Natural killer cell (primary cell): ENCODE results near the gene LMBRD1. TPM values are rescaled to one million over a fixed set of nuclear protein-coding genes. Genes with fewer than 3 reads are reported as not detected.
"Not testable (repeated sequence)": the region's sequence is repeated elsewhere in the genome, so short reads cannot be mapped to it uniquely, and the experiment has no call there.

ENCODE experiments used
- ATAC-seq, 3 donors: fragments of 150-1000 bp in 2 of 3; fragments of 200-7000 bp in 1 of 3; cut with Tn5 transposase; 1 replicate in 1 of 3; 2 replicates in 2 of 3; pipeline ENCODE4 v1.10.0; 2021; ENCODE audit warnings: mild to moderate bottlenecking in 2 of 3, moderate library complexity in 2 of 3
- DNase-seq, 2 donors: peaks; one replicate each; pipeline versions ENCODE4 v3.0.0 to v3.0.0-alpha.2; 2013 to 2021; ENCODE audit warnings: mixed read lengths in 1 of 2
- H3K27ac ChIP-seq: one replicate; pipeline ENCODE4 v1.5.1; 2013; ENCODE audit warnings: mild to moderate bottlenecking, low read length
- H3K27me3 ChIP-seq: one replicate; pipeline ENCODE4 v1.6.1; 2013; ENCODE audit warnings: low read length; ENCODE audit not compliant: control insufficient read depth, insufficient read depth
- H3K36me3 ChIP-seq: one replicate; pipeline ENCODE4 v1.6.1; 2013; ENCODE audit warnings: low read length; ENCODE audit not compliant: control insufficient read depth, insufficient read depth
- H3K4me1 ChIP-seq: one replicate; pipeline ENCODE4 v1.6.1; 2013; ENCODE audit warnings: low read length; ENCODE audit not compliant: control insufficient read depth, insufficient read depth
- H3K4me3 ChIP-seq: one replicate; pipeline ENCODE4 v1.5.1; 2013; ENCODE audit warnings: low read length
- H3K9me3 ChIP-seq: one replicate; pipeline ENCODE4 v1.6.1; 2013; ENCODE audit warnings: low read length; ENCODE audit not compliant: control insufficient read depth, insufficient read depth
- H3K27ac Mint-ChIP-seq, 2 donors: one replicate each; pipeline ENCODE4 v1.8.0; 2022; ENCODE audit warnings: mild to moderate bottlenecking in 2 of 2, mixed read lengths in 2 of 2, moderate library complexity in 1 of 2
- H3K27me3 Mint-ChIP-seq, 2 donors: one replicate each; pipeline ENCODE4 v1.8.0; 2022; ENCODE audit warnings: low read depth in 2 of 2, mixed read lengths in 2 of 2
- H3K36me3 Mint-ChIP-seq: one replicate; pipeline ENCODE4 v1.8.0; 2022; ENCODE audit warnings: mixed read lengths
- H3K4me1 Mint-ChIP-seq, 2 donors: one replicate each; pipeline ENCODE4 v1.8.0; 2022; ENCODE audit warnings: mixed read lengths in 2 of 2
- H3K4me3 Mint-ChIP-seq: one replicate; pipeline ENCODE4 v1.8.0; 2022; ENCODE audit warnings: mild to moderate bottlenecking, moderate library complexity, mixed read lengths
- H3K9me3 Mint-ChIP-seq, 2 donors: one replicate each; pipeline ENCODE4 v1.8.0; 2022; ENCODE audit warnings: mixed read lengths in 2 of 2
- WGBS: methylation state at CpG from one replicate; pipeline ENCODE4 v1.1.7; 2013; ENCODE audit warnings: missing lambda C conversion rate; ENCODE audit not compliant: insufficient coverage; 5-methylcytosine and 5-hydroxymethylcytosine counted together
- intact Hi-C: fragments of 100-400 bp; cut with micrococcal nuclease; formaldehyde crosslinking; loops from one replicate; pipeline ENCODE4 v1.14.2; 2022
- total RNA-seq, 4 donors: library from RNA; stranded (reverse); fragments of 120-200 nt in 1 of 4; gene quantifications; one replicate each; pipeline versions ENCODE4 v1.2.3 to v1.2.4, GENCODE V29; 2013 to 2022
- TF ChIP-seq, protein P1 (sequence below): fragments of 200-600 bp; IDR thresholded peaks from one replicate; pipeline ENCODE4 v1.8.0; 2022; ENCODE audit warnings: antibody characterized with exemption

Gene LMBRD1
- total RNA-seq, 3 donors from 2014 or later (not counting 1 experiment from before 2014, with no cell fraction given) = 41.0 to 43.1 (median 41.1) TPM

DNA sequence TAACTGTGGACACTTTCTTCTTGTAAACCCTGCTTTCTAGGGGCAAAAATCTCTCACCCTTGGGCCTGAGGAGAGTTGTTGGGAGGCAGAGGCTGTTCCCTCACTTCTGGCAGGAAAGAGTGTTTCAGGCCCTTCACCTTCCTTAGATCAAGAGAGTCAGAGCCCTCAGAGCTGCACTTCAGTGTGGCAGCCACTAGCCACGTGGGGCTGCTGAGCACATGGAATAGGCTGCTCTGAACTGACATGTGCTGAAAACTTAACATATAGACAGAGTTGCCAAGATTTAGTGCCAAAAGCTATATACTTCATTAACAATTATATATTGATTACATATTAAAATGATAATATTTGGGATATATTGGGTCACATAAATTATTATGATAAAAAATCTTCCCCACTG, 4.4 kb upstream of the LMBRD1 start:
- Histone ChIP-seq H3K9me3 (no peaks in the 10 kb centered on the region), H3K4me3 (no peak overlapping the region), H3K27me3 (no peaks in the 10 kb centered on the region), H3K36me3 (no peaks in the 10 kb centered on the region), H3K4me1 (peaks cover 6% of the 10 kb centered on the region), H3K27ac (no peak overlapping the region)
- 59% methylated on average over 1 of the region's 1 CpG for WGBS
- no peak overlapping the region for H3K4me3 Mint-ChIP-seq
- peaks cover 0 to 4% of the 10 kb centered on the region in 2 donors for H3K27me3 Mint-ChIP-seq
- no peaks in the 10 kb centered on the region for H3K9me3 Mint-ChIP-seq
- DNase-seq (no peak), ATAC-seq (no peak)
- TF ChIP-seq, protein P1, sequence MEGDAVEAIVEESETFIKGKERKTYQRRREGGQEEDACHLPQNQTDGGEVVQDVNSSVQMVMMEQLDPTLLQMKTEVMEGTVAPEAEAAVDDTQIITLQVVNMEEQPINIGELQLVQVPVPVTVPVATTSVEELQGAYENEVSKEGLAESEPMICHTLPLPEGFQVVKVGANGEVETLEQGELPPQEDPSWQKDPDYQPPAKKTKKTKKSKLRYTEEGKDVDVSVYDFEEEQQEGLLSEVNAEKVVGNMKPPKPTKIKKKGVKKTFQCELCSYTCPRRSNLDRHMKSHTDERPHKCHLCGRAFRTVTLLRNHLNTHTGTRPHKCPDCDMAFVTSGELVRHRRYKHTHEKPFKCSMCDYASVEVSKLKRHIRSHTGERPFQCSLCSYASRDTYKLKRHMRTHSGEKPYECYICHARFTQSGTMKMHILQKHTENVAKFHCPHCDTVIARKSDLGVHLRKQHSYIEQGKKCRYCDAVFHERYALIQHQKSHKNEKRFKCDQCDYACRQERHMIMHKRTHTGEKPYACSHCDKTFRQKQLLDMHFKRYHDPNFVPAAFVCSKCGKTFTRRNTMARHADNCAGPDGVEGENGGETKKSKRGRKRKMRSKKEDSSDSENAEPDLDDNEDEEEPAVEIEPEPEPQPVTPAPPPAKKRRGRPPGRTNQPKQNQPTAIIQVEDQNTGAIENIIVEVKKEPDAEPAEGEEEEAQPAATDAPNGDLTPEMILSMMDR = no peak
- intact Hi-C loops = no loop called here
- H3K36me3 Mint-ChIP-seq = no peaks in the 10 kb centered on the region
- peaks cover 13% of the 10 kb centered on the region in 2 donors for H3K4me1 Mint-ChIP-seq
- H3K27ac Mint-ChIP-seq = no peak overlapping the region

DNA sequence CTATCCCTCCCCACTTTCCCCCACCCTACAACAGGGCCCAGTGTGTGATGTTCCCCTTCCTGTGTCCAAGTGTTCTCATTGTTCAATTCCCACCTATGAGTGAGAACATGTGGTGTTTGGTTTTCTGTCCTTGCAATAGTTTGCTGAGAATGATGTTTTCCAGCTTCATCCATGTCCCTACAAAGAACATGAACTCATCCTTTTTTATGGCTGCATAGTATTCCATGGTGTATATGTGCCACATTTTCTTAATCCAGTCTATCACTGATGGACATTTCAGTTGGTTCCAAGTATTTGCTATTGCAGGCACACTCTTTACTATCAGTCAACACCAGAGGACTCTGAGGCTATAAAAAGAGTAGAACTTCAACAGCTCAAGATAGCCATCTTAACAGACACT, 2.0 kb upstream of the LMBRD1 start:
- not testable (repeated sequence) for ATAC-seq, H3K9me3 ChIP-seq, H3K27me3 Mint-ChIP-seq, H3K9me3 Mint-ChIP-seq, H3K36me3 ChIP-seq, H3K4me3 Mint-ChIP-seq, H3K36me3 Mint-ChIP-seq, DNase-seq, H3K4me3 ChIP-seq, H3K4me1 ChIP-seq, H3K27ac Mint-ChIP-seq, H3K27ac ChIP-seq, H3K27me3 ChIP-seq
- peaks cover 29 to 30% of the 10 kb centered on the region in 2 donors for H3K4me1 Mint-ChIP-seq
- intact Hi-C loops = loop anchor here (10.0 kb wide), 1 partner anchor 1486 kb away; the partner anchor contains the start of gene OGFRL1

DNA sequence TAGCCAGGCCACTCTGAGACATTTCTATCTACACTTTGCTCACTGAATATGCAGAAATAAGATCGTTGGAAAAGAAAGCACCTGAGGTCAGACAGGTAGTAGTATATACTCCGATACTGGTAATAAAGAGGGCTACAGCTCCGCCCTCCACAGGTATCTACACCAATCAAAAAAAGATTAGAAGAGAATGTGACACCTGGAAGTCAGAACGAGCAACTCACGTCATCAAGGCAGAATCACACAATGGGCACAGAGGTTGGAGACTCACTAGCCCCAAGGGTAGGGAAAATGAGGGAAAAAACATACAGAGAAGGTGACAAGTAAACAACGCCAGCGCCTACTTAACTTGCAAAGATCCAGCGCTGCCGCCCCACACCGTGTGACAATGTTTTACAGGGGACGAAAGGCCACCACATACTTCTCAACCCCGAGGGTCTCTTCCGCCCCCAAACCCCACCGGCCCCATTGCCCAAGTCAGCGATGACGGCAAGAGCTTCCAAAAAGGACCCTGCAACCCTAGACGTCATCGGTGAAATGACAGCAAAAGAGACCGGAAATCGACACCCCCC, 653 bp downstream of the LMBRD1 start:
- Mint-ChIP-seq H3K27ac (peak overlapping the region; percentile 94 to 95), H3K4me3 (peak overlapping the region; percentile 94), H3K4me1 (peaks cover 40 to 47% of the 10 kb centered on the region in 2 donors), H3K9me3 (no peaks in the 10 kb centered on the region), H3K36me3 (no peaks in the 10 kb centered on the region), H3K27me3 (no peaks in the 10 kb centered on the region)
- 0% methylated on average over 17 of the region's 20 CpGs for WGBS
- intact Hi-C loops = loop anchor here (2.0 to 10.0 kb wide), 2 partner anchors 21 to 1489 kb away; partner anchors contain the start of gene OGFRL1
- H3K36me3 ChIP-seq = no peaks in the 10 kb centered on the region
- no peaks in the 10 kb centered on the region for H3K9me3 ChIP-seq
- ATAC-seq (peak; percentile 36 to 48 (median 38)), DNase-seq (peak; percentile 50 to 86)
- TF ChIP-seq, protein P1 = no peak
- H3K27me3 ChIP-seq = no peaks in the 10 kb centered on the region
- peak overlapping the region; percentile 95 for H3K27ac ChIP-seq
- peaks cover 9% of the 10 kb centered on the region for H3K4me1 ChIP-seq
- peak overlapping the region; percentile 71 for H3K4me3 ChIP-seq

DNA sequence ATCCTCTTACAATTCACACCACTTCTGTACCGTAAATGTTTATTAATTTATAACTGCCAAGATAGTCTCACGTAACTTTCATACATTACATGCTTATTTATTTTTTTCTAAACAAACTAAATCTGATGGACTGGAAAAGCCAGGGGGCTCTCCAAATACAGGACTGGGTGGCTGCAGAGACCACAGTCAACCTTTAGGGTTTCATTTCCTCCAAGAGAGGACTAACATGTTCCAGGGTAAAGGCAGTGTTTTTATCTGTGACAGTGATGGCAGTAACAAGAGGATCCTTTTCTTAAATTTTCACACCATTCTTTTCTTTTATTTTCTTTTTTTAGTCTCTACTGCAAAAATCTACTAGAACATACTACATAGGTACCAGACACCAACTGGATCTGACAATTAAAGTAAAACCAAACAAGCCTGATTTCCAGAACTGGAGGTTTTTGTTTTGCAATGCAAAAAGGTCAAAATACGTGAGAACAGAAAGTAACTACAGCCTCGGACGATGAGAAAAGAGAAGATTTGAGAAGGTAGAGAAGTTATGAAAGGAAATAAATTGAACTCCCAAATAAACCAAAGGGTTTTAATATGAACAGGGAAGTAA, 1.2 kb downstream of the LMBRD1 start:
- Mint-ChIP-seq H3K36me3 (no peaks in the 10 kb centered on the region), H3K4me1 (peaks cover 46 to 50% of the 10 kb centered on the region in 2 donors)
- ATAC-seq = no peak

More for the DNA sequence above, 1.2 kb downstream of the LMBRD1 start:
- peak overlapping the region; percentile 95 for H3K27ac ChIP-seq
- H3K4me1 ChIP-seq = peaks cover 9% of the 10 kb centered on the region
- no peaks in the 10 kb centered on the region for H3K36me3 ChIP-seq
- Mint-ChIP-seq H3K4me3 (peak overlapping the region; percentile 94), H3K27ac (peak overlapping the region; percentile 94 to 95), H3K9me3 (no peaks in the 10 kb centered on the region), H3K27me3 (no peaks in the 10 kb centered on the region)
- no peaks in the 10 kb centered on the region for H3K27me3 ChIP-seq
- WGBS = 29% methylated on average over 5 of the region's 5 CpGs
- DNase-seq = peak in 1 of 2 donors; percentile 26
- intact Hi-C loops = loop anchor here (2.0 to 10.0 kb wide), 2 partner anchors 21 to 1489 kb away; partner anchors contain the start of gene OGFRL1
- H3K9me3 ChIP-seq = no peaks in the 10 kb centered on the region
- TF ChIP-seq, protein P1 = no peak
- H3K4me3 ChIP-seq = peak overlapping the region; percentile 71
